Neural crest cell (in vitro differentiated cells): ENCODE measurements around the gene ZACN. TPM values are rescaled to one million over a fixed set of nuclear protein-coding genes. Genes with fewer than 3 reads are reported as not detected.
"Not testable (repeated sequence)": the region's sequence is repeated elsewhere in the genome, so short reads cannot be mapped to it uniquely, and the experiment has no call there.

Source experiments
- DNase-seq: peaks from one replicate; pipeline ENCODE4 v3.0.0; 2021; ENCODE audit warnings: low read depth, mixed read lengths, low spot score
- H3K27ac Mint-ChIP-seq: one replicate; pipeline ENCODE4 v1.8.0; 2021; ENCODE audit warnings: mild to moderate bottlenecking, mixed read lengths; ENCODE audit not compliant: unreplicated experiment
- H3K27me3 Mint-ChIP-seq: 2 replicates; pipeline ENCODE4 v1.8.0; 2021; ENCODE audit warnings: low read depth, mild to moderate bottlenecking, mixed read lengths
- H3K36me3 Mint-ChIP-seq: 2 replicates; pipeline ENCODE4 v1.8.0; 2021; ENCODE audit warnings: low read depth, mild to moderate bottlenecking, mixed read lengths
- H3K4me1 Mint-ChIP-seq: 2 replicates; pipeline ENCODE4 v1.8.0; 2021; ENCODE audit warnings: mixed read lengths
- H3K4me3 Mint-ChIP-seq: one replicate; pipeline ENCODE4 v1.8.0; 2021; ENCODE audit warnings: mild to moderate bottlenecking, mixed read lengths
- H3K9me3 Mint-ChIP-seq: 2 replicates; pipeline ENCODE4 v1.8.0; 2021; ENCODE audit warnings: mixed read lengths
- total RNA-seq: library from RNA; stranded (reverse); gene quantifications from 2 replicates; pipeline ENCODE4 v1.2.1, GENCODE V29; 2021
- TF ChIP-seq, protein P1 (sequence below): fragments of 200-600 bp; sonication (generic); conservative IDR thresholded peaks from 2 replicates; pipeline ENCODE4 v1.5.0; 2021; ENCODE audit warnings: antibody characterized with exemption, mild to moderate bottlenecking

The ZACN gene
- total RNA-seq, 1 donor from 2014 or later: 0.19 TPM

DNA sequence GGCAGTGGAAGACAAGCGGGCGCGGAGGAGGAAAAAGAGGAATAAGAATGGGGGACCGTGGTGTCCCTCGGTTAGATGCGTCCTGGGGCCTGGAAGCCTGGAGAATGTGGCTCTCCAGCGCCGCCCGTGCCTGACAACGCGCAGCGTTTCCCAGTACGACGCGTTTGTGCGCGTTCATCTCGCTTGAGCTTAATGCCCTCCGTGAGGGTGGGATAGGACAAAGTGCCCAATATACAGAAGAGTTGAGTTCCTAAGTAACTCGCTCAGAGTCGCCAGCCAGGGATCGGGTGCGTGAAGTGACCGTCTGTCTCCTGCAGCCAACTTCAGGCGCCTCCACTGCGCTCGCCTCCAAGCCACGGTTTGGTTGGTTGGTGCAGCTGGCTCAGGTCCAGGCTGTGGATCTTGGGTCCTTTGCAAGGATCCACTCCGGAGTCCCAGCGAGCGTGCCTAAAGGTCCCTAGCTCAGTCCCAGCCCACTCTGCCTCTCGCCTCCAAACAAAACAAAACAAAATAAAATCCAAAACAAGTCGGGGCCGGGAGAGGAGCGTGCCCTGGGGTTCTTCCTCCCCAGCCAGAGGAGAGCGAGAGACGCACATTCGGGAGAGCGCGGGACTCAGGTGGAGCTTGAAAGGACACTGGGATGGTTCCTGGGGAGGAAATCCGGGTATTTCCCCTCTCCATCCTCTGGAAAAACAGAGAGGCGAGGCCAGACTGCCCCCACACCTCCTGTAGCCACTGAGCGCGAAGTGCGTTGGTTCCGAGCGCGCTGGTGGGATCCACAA, 3.4 kb upstream of the ZACN start:
- DNase-seq: peak; percentile 20
- peaks cover 76% of the 10 kb centered on the region for H3K27me3 Mint-ChIP-seq
- H3K27ac Mint-ChIP-seq: no peak overlapping the region
- H3K4me3 Mint-ChIP-seq: peak overlapping the region; percentile 78
- H3K9me3 Mint-ChIP-seq: no peaks in the 10 kb centered on the region
- no peaks in the 10 kb centered on the region for H3K36me3 Mint-ChIP-seq
- H3K4me1 Mint-ChIP-seq: peaks cover 37% of the 10 kb centered on the region
- TF ChIP-seq, protein P1, sequence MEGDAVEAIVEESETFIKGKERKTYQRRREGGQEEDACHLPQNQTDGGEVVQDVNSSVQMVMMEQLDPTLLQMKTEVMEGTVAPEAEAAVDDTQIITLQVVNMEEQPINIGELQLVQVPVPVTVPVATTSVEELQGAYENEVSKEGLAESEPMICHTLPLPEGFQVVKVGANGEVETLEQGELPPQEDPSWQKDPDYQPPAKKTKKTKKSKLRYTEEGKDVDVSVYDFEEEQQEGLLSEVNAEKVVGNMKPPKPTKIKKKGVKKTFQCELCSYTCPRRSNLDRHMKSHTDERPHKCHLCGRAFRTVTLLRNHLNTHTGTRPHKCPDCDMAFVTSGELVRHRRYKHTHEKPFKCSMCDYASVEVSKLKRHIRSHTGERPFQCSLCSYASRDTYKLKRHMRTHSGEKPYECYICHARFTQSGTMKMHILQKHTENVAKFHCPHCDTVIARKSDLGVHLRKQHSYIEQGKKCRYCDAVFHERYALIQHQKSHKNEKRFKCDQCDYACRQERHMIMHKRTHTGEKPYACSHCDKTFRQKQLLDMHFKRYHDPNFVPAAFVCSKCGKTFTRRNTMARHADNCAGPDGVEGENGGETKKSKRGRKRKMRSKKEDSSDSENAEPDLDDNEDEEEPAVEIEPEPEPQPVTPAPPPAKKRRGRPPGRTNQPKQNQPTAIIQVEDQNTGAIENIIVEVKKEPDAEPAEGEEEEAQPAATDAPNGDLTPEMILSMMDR: no peak

DNA sequence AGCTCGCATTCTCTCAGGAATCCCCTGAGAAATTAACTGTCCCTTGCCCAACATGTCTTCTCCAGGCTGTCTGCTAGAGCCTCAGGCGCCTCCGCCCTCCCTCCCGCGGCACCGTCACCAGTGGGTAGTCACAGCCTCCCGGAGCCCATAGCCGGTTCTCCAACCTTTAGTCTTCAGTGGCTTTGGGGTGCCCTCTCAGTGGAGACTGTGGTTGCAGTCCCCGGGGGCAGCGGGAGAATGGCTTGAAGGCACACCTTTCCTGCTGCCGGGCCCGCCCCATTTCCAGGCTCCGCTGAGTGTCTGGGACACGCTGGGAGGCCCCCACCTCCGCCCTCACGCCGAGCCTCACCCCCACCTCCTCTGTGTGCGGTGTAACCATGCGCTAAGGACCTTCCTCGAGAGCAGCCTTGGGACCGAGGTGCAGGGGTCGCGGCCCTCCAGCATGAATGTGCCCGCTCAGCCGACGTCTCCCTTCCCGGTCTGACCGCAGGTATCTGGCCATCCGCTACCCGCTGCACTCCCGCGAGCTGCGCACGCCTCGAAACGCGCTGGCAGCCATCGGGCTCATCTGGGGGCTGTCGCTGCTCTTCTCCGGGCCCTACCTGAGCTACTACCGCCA, 2.7 kb upstream of the ZACN start:
- TF ChIP-seq, protein P1: no peak
- Mint-ChIP-seq H3K4me1 (peaks cover 35% of the 10 kb centered on the region), H3K9me3 (no peaks in the 10 kb centered on the region), H3K4me3 (no peak overlapping the region), H3K27me3 (peaks cover 82% of the 10 kb centered on the region), H3K36me3 (no peaks in the 10 kb centered on the region), H3K27ac (no peak overlapping the region)
- DNase-seq: no peak

DNA sequence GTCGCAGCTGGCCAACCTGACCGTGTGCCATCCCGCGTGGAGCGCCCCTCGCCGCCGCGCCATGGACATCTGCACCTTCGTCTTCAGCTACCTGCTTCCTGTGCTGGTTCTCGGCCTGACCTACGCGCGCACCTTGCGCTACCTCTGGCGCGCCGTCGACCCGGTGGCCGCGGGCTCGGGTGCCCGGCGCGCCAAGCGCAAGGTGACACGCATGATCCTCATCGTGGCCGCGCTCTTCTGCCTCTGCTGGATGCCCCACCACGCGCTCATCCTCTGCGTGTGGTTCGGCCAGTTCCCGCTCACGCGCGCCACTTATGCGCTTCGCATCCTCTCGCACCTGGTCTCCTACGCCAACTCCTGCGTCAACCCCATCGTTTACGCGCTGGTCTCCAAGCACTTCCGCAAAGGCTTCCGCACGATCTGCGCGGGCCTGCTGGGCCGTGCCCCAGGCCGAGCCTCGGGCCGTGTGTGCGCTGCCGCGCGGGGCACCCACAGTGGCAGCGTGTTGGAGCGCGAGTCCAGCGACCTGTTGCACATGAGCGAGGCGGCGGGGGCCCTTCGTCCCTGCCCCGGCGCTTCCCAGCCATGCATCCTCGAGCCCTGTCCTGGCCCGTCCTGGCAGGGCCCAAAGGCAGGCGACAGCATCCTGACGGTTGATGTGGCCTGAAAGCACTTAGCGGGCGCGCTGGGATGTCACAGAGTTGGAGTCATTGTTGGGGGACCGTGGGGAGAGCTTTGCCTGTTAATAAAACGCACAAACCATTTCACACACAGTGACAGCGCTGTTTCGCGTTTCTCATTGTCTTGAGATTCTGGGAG, 2.0 kb upstream of the ZACN start:
- TF ChIP-seq, protein P1: no peak
- DNase-seq: no peak
- Mint-ChIP-seq H3K36me3 (no peaks in the 10 kb centered on the region), H3K27me3 (peaks cover 87% of the 10 kb centered on the region), H3K9me3 (no peaks in the 10 kb centered on the region), H3K4me3 (peak overlapping the region; percentile 65), H3K4me1 (peaks cover 31% of the 10 kb centered on the region), H3K27ac (no peak overlapping the region)

DNA sequence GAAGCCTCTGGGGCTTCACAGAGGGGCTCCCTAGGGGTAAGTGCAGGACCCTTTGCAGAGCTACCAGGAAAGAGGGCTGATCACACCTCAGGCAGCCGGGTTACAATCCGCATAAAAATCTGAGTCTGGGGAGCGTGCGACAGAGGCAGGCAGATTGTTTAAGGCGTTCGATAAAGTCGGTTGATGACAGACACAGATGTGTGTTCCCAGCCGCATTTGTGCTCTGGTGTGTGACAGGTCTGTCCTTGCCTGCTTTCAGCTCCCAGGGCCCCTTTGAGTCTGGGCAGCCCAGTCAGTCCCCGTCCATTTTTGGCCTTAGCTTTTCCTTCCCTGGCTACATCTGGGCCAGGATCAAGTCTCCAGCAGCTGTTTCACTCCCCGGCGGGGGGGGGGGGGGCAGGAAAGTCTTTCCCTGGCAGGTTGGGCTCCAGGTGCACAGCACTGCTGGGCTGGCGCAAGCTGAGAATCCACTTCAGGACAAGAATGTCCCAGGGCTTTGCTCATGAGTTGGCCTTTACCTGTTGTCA, 1.3 kb upstream of the ZACN start:
- Mint-ChIP-seq H3K4me1 (peaks cover 25% of the 10 kb centered on the region), H3K36me3 (no peaks in the 10 kb centered on the region), H3K4me3 (peak overlapping the region; percentile 65), H3K9me3 (no peaks in the 10 kb centered on the region), H3K27me3 (peaks cover 90% of the 10 kb centered on the region), H3K27ac (no peak overlapping the region)
- peak; percentile 11 for DNase-seq
- TF ChIP-seq, protein P1: no peak

DNA sequence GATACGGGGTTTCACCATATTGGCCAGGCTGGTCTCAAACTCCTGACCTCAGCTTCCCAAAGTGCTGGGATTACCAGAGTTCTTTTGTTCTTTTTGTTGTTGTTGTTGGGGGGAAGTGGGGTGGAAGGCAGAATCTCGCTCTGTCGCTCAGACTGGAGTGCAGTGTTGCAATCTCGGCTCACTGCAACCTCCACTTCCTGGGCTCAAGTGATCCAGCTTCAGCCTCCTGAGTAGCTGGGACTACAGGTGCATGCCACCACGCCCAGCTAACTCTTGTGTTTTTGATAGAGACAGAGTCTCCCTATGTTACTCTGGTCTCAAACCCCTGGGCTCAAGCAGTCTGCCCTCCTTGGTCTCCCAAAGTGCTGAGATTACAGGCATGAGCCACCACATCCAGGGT, 612 bp upstream of the ZACN start:
- H3K4me3 Mint-ChIP-seq: peak overlapping the region; percentile 66
- H3K27me3 Mint-ChIP-seq: peaks cover 88% of the 10 kb centered on the region
- peaks cover 22% of the 10 kb centered on the region for H3K4me1 Mint-ChIP-seq
- not testable (repeated sequence) for DNase-seq, H3K9me3 Mint-ChIP-seq, H3K36me3 Mint-ChIP-seq
- H3K27ac Mint-ChIP-seq: peak overlapping the region; percentile 27
